SK-N-MC (cell line): ENCODE measurements around the gene FSTL4.

Source experiments
- DNase-seq: peaks from one replicate; pipeline ENCODE4 v3.0.0-alpha.2; 2011; ENCODE audit warnings: low read depth, low spot score
- H3K27ac ChIP-seq: fragments of 200-600 bp; sonication (generic); 2 replicates; pipeline ENCODE4 v1.5.1; 2016; ENCODE audit warnings: mixed run types
- H3K36me3 ChIP-seq: fragments of 200-600 bp; sonication (generic); 2 replicates; pipeline ENCODE4 v1.6.1; 2017; ENCODE audit warnings: antibody characterized with exemption, low read length, mixed read lengths; ENCODE audit not compliant: insufficient read depth
- H3K4me3 ChIP-seq: fragments of 200-600 bp; sonication (generic); 2 replicates; pipeline ENCODE4 v1.5.1; 2016
- H3K9ac ChIP-seq: fragments of 200-600 bp; sonication (generic); 2 replicates; pipeline ENCODE4 v1.8.0; 2017; ENCODE audit warnings: mixed run types, mixed read lengths; ENCODE audit not compliant: insufficient read length
- H3K9me3 ChIP-seq: fragments of 200-600 bp; sonication (generic); 2 replicates; pipeline ENCODE4 v1.6.1; 2017; ENCODE audit warnings: low read depth, mild to moderate bottlenecking, antibody characterized with exemption, low read length, moderate library complexity, mixed read lengths
- EZH2 ChIP-seq: fragments of 200-600 bp; sonication (generic); IDR thresholded peaks from one replicate; pipeline ENCODE4 v1.6.1; 2017; ENCODE audit warnings: antibody characterized with exemption
- FOXP2 ChIP-seq: optimal IDR thresholded peaks from 2 replicates; pipeline ENCODE3; 2011; ENCODE audit warnings: mild to moderate bottlenecking, moderate library complexity; ENCODE audit not compliant: insufficient read depth; ENCODE audit errors: extremely low read length, control extremely low read depth
- POLR2AphosphoS5 ChIP-seq: IDR thresholded peaks from 2 replicates; pipeline ENCODE4 v1.6.1; 2012; ENCODE audit warnings: mild to moderate bottlenecking, low read depth, low read length, borderline replicate concordance

The FSTL4 gene

GRCh38 chr5:133480866-133481265 is 131.5 kb downstream of the FSTL4 start:
- Histone ChIP-seq H3K9ac (no peak overlapping the region), H3K27ac (no peak overlapping the region), H3K4me3 (no peak overlapping the region), H3K9me3 (no peaks in the 10 kb centered on the region), H3K36me3 (no peaks in the 10 kb centered on the region)
- no peak for DNase-seq
- TF ChIP-seq FOXP2, result no peak
- no peak for TF ChIP-seq POLR2AphosphoS5
- TF ChIP-seq EZH2, result no peak

GRCh38 chr5:133480366-133480765 is 132.0 kb downstream of the FSTL4 start:
- TF ChIP-seq POLR2AphosphoS5 (no peak), FOXP2 (no peak), EZH2 (no peak)
- Histone ChIP-seq H3K9ac (no peak overlapping the region), H3K9me3 (no peaks in the 10 kb centered on the region), H3K27ac (no peak overlapping the region), H3K4me3 (no peak overlapping the region), H3K36me3 (no peaks in the 10 kb centered on the region)
- no peak for DNase-seq

GRCh38 chr5:133478199-133478985 is 133.9 kb downstream of the FSTL4 start:
- TF ChIP-seq EZH2 (no peak), FOXP2 (no peak)
- no peak overlapping the region for H3K9ac ChIP-seq
- H3K4me3 ChIP-seq, result no peak overlapping the region
- no peaks in the 10 kb centered on the region for H3K36me3 ChIP-seq
- no peak overlapping the region for H3K27ac ChIP-seq
- H3K9me3 ChIP-seq, result no peaks in the 10 kb centered on the region
- DNase-seq, result no peak

DNA sequence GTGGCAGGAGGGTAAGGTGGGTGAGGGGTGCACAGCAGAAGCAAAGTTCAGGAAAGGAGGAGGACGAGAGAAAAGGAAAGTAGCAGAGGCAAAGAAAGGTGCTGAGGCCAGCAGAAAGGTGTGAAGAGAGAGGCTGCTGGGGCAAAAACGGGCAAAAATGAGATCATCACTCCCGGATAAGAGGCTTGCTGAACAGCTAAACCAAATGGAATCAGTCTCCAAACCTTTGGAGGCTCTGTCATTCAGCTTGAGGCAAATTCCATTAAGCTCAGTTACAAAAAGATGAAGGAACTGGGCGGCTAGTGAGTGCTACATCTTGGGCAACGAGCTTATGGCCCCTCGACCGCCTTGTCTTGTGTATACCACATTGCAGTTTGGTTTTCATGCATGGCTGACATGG is 136.4 kb downstream of the FSTL4 start:
- H3K9me3 ChIP-seq, result no peaks in the 10 kb centered on the region
- TF ChIP-seq EZH2 (no peak), POLR2AphosphoS5 (no peak), FOXP2 (no peak)
- no peaks in the 10 kb centered on the region for H3K36me3 ChIP-seq
- DNase-seq, result no peak
- no peak overlapping the region for H3K4me3 ChIP-seq
- no peak overlapping the region for H3K27ac ChIP-seq
- H3K9ac ChIP-seq, result no peak overlapping the region

GRCh38 chr5:133474851-133475590 is 137.3 kb downstream of the FSTL4 start:
- no peak for TF ChIP-seq POLR2AphosphoS5
- no peak overlapping the region for H3K9ac ChIP-seq
- DNase-seq, result no peak
- H3K9me3 ChIP-seq, result no peaks in the 10 kb centered on the region
- H3K36me3 ChIP-seq, result no peaks in the 10 kb centered on the region
- H3K4me3 ChIP-seq, result no peak overlapping the region
- no peak overlapping the region for H3K27ac ChIP-seq

GRCh38 chr5:133473291-133473690 is 139.1 kb downstream of the FSTL4 start:
- Histone ChIP-seq H3K36me3 (no peaks in the 10 kb centered on the region), H3K27ac (no peak overlapping the region), H3K9ac (no peak overlapping the region), H3K4me3 (no peak overlapping the region), H3K9me3 (no peaks in the 10 kb centered on the region)
- TF ChIP-seq POLR2AphosphoS5 (no peak), EZH2 (no peak), FOXP2 (no peak)
- DNase-seq, result no peak

DNA sequence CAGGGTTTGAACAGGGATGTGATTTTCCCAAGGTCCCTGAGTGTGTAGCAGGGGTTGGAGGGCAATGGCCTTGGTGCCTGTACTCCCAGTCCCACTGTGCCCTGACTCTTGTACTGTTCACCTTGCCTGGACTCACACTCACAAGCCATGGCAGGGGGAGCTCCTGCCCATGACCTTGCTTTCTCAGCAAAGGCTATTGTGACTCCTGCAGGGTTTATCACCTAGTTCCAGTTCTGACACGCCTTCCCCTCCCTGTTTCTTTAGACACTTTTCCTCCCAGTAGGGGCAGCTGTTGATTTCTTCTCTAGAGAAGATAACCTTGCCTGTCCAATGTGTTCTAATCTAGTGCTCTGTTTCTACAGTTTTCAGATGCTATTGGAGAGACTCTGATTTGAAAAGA is 139.5 kb downstream of the FSTL4 start:
- Histone ChIP-seq H3K9me3 (no peaks in the 10 kb centered on the region), H3K36me3 (no peaks in the 10 kb centered on the region), H3K9ac (no peak overlapping the region), H3K4me3 (no peak overlapping the region), H3K27ac (no peak overlapping the region)
- TF ChIP-seq POLR2AphosphoS5, result no peak
- TF ChIP-seq EZH2, result no peak
- TF ChIP-seq FOXP2, result no peak
- DNase-seq, result no peak

DNA sequence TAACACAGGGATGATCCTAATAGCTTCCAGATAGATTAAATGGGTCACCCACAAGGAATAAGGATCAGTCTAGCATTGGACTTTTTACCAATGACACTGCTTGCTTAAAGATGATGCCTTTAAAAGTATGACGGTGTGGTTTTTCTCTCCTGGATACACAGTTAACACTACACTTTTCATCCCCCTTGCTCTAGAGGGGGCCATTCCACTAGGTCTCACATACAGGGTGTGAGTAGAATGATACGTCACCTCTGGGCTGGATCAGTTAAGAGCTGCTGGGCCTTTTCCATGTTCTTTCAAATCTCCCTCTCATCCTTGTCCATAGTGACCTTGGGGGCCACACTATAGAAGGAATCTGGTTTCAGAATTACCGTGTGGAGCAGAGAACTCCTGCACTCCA is 140.6 kb downstream of the FSTL4 start:
- TF ChIP-seq POLR2AphosphoS5, result no peak
- no peak for TF ChIP-seq FOXP2
- TF ChIP-seq EZH2, result no peak
- Histone ChIP-seq H3K4me3 (no peak overlapping the region), H3K9me3 (no peaks in the 10 kb centered on the region), H3K27ac (no peak overlapping the region), H3K9ac (no peak overlapping the region), H3K36me3 (no peaks in the 10 kb centered on the region)
- no peak for DNase-seq

DNA sequence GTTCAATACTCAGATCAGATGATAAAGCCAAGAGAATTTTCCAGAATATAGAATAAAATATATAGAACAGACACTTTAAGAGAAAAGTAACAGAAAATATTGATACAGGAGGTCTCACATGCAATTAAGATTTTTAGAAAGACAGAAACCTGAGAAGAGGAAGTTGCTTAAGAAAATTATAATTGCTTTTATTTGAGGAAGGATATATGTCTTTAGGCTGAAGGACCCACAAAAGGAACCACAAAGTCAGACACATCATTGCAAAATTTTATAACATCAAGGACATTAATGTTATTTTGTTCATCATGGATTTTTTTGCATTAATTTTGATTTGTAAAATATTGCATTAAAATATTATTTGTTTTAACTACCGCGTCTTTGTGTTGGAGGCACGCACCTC is 141.5 kb downstream of the FSTL4 start:
- no peaks in the 10 kb centered on the region for H3K36me3 ChIP-seq
- no peak for DNase-seq
- H3K9ac ChIP-seq, result no peak overlapping the region
- no peak overlapping the region for H3K4me3 ChIP-seq
- H3K27ac ChIP-seq, result no peak overlapping the region
- no peak for TF ChIP-seq FOXP2
- TF ChIP-seq POLR2AphosphoS5, result no peak
- no peak for TF ChIP-seq EZH2
- no peaks in the 10 kb centered on the region for H3K9me3 ChIP-seq
